Transverse colon (tissue), 4 donors: Measurements from ENCODE around the gene VSNL1. TPM values are rescaled to one million over a fixed set of nuclear protein-coding genes. Genes with fewer than 3 reads are reported as not detected.

Source experiments
- DNase-seq: peaks from one replicate; pipeline ENCODE4 v3.0.0-alpha.2; 2019
- H3K27ac ChIP-seq, 4 donors: fragments of 200-600 bp; sonication (generic); 2 replicates each; pipeline ENCODE4 v1.5.1; 2016 to 2018; ENCODE audit warnings: inconsistent platforms in 4 of 4
- H3K27me3 ChIP-seq: fragments of 200-600 bp; sonication (generic); 2 replicates; pipeline ENCODE4 v1.5.1; 2017; ENCODE audit warnings: inconsistent platforms
- H3K36me3 ChIP-seq, 4 donors: fragments of 200-600 bp; sonication (generic); 2 replicates each; pipeline ENCODE4 v1.5.1; 2017 to 2019; ENCODE audit warnings: inconsistent platforms in 4 of 4
- H3K4me1 ChIP-seq, 4 donors: fragments of 200-600 bp; sonication (generic); 2 replicates each; pipeline ENCODE4 v1.5.1; 2017 to 2020; ENCODE audit warnings: inconsistent platforms in 4 of 4
- H3K4me3 ChIP-seq, 4 donors: fragments of 200-600 bp; sonication (generic); 1 replicate in 1 of 4; 2 replicates in 3 of 4; pipeline versions ENCODE4 v1.5.1 to v1.6.1; 2017 to 2019; ENCODE audit warnings: inconsistent platforms in 4 of 4
- H3K9me3 ChIP-seq, 2 donors: fragments of 200-600 bp; sonication (generic); 2 replicates each; pipeline ENCODE4 v1.5.1; 2017 to 2019; ENCODE audit warnings: inconsistent platforms in 2 of 2
- EP300 ChIP-seq: sonication (generic); formaldehyde crosslinking; IDR thresholded peaks from one replicate; pipeline ENCODE4 v1.6.1; 2017; ENCODE audit warnings: antibody characterized with exemption, low read depth
- POLR2A ChIP-seq: fragments of 450-650 bp; IDR thresholded peaks from one replicate; pipeline ENCODE4 v1.6.1; 2016; ENCODE audit warnings: antibody characterized with exemption, mild to moderate bottlenecking, moderate library complexity
- POLR2AphosphoS5 ChIP-seq, 3 donors: sonication (generic); formaldehyde crosslinking; IDR thresholded peaks; one replicate each; pipeline ENCODE4 v1.6.1; 2016; ENCODE audit warnings: antibody characterized with exemption in 3 of 3
- WGBS, 2 donors: methylation state at CpG; one replicate each; pipeline ENCODE4 v1.1.5; 2018; ENCODE audit warnings: low coverage in 1 of 2; 5-methylcytosine and 5-hydroxymethylcytosine counted together
- in situ Hi-C, 4 donors: fragments of 200-750 bp; cut with MboI; loops; one replicate each; pipeline versions ENCODE4 v1.15.0 to v1.15.1; 2017; ENCODE audit warnings: low sequenced_read_pairs in 3 of 4, low pct_ligation_motif_present in 1 of 4, low pct_unique_long_range_greater_than_20kb in 1 of 4
- intact Hi-C: fragments of 100-400 bp; cut with DNase I; formaldehyde crosslinking; loops from one replicate; pipeline ENCODE4 v1.15.1; 2023; ENCODE audit warnings: low total_unique reads
- total RNA-seq, 4 donors: library from RNA; depleted of rRNA; stranded (reverse); fragments of >200 nt; gene quantifications; one replicate each; pipeline ENCODE4 v1.1.0, GENCODE V29; 2016
- TF ChIP-seq, protein P1 (sequence below), 5 experiments: fragments of 200-600 bp in 3 of 5; fragments of 450-650 bp in 2 of 5; sonication (generic) in 3 of 5; IDR thresholded peaks; 1 replicate in 2 of 5; 2 replicates in 3 of 5; pipeline ENCODE4 v1.5.1; 2016 to 2017; ENCODE audit warnings: antibody characterized with exemption in 5 of 5, inconsistent platforms in 3 of 5, mild to moderate bottlenecking in 2 of 5, moderate library complexity in 1 of 5

VSNL1 gene
- total RNA-seq, 4 donors from 2014 or later: 0.96 to 1.1 TPM; not detected in 2

DNA sequence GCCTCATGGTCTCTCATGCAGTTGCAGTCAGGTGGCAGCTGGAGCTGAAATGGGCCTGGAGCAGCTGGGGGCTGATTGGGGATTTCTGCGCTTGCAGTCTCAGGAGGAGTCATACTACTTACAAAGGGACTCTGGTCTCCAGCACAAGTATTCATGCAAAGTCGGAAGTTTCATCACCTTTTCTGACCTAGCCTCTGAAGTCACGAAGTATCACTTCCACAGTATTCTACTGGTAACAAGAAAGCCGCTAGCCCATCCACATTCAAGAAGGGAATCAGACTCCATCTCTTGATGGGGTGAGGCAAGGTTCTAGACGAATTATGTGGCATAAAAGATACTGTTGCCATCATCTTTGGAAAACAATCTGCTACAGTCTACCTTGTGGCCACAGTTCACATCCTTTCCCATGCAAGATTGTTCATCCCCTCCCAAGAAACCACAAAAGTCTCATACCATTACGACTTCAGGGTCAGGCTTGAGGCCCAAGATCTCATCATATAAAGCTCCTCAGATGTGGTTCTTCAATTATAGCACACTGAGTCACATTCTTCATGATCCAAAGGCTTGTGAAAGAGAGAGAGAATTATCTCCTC is 117.9 kb downstream of the VSNL1 start:
- no peaks in the 10 kb centered on the region for H3K27me3 ChIP-seq
- WGBS, 2 donors: 79 to 83% methylated on average over 2 to 6 of the region's 6 CpGs
- no peak for DNase-seq
- in situ Hi-C loops (loop anchor here in 2 of 4 donors (25.0 kb wide), 2 partner anchors 196 to 896 kb away; no protein-coding TSS in a partner anchor), intact Hi-C loops (loop anchor here (5.0 kb wide), 1 partner anchor 604 kb away; no protein-coding TSS in a partner anchor)
- TF ChIP-seq, protein P1, sequence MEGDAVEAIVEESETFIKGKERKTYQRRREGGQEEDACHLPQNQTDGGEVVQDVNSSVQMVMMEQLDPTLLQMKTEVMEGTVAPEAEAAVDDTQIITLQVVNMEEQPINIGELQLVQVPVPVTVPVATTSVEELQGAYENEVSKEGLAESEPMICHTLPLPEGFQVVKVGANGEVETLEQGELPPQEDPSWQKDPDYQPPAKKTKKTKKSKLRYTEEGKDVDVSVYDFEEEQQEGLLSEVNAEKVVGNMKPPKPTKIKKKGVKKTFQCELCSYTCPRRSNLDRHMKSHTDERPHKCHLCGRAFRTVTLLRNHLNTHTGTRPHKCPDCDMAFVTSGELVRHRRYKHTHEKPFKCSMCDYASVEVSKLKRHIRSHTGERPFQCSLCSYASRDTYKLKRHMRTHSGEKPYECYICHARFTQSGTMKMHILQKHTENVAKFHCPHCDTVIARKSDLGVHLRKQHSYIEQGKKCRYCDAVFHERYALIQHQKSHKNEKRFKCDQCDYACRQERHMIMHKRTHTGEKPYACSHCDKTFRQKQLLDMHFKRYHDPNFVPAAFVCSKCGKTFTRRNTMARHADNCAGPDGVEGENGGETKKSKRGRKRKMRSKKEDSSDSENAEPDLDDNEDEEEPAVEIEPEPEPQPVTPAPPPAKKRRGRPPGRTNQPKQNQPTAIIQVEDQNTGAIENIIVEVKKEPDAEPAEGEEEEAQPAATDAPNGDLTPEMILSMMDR (IDR thresholded peaks at IDR 0.05): no peak
- TF ChIP-seq POLR2AphosphoS5 (IDR thresholded peaks at IDR 0.05): no peak
- TF ChIP-seq POLR2A: no peak
- TF ChIP-seq EP300: no peak
- H3K27ac ChIP-seq: no peak overlapping the region
- H3K9me3 ChIP-seq: no peaks in the 10 kb centered on the region
- H3K36me3 ChIP-seq: no peaks in the 10 kb centered on the region
- no peaks in the 10 kb centered on the region for H3K4me1 ChIP-seq
- no peak overlapping the region for H3K4me3 ChIP-seq

DNA sequence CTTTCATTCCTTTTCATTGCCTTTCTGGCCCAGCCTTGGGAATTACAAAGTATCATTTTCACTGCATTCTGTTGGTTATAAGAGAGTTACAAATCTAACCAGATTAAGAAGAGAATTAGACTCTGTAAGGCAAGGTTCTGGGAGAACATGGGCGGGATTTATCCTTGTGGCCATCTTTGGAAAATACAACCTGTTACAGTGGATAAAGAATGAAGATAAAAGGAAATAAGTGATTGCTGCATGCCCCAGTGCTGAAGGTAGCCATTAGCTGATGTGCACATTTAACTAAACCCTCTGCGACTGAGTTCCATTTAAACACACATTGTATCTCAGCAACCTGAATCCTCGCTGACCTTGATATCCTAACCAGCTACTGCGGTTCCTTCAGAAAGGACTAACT is 119.7 kb downstream of the VSNL1 start:
- WGBS, 2 donors: 97 to 100% methylated on average over 3 to 4 of the region's 4 CpGs
- Histone ChIP-seq H3K27ac (no peak overlapping the region), H3K4me1 (no peaks in the 10 kb centered on the region), H3K27me3 (no peaks in the 10 kb centered on the region), H3K36me3 (peaks cover 0 to 10% (median 5%) of the 10 kb centered on the region in 4 donors), H3K4me3 (no peak overlapping the region), H3K9me3 (no peaks in the 10 kb centered on the region)
- intact Hi-C loops (no loop called here), in situ Hi-C loops (loop anchor here in 2 of 4 donors (25.0 kb wide), 2 partner anchors 198 to 898 kb away; no protein-coding TSS in a partner anchor)
- DNase-seq: no peak
- TF ChIP-seq, protein P1 (IDR thresholded peaks at IDR 0.05): no peak
- TF ChIP-seq EP300 (no peak), POLR2AphosphoS5 (IDR thresholded peaks at IDR 0.05) (no peak)

DNA sequence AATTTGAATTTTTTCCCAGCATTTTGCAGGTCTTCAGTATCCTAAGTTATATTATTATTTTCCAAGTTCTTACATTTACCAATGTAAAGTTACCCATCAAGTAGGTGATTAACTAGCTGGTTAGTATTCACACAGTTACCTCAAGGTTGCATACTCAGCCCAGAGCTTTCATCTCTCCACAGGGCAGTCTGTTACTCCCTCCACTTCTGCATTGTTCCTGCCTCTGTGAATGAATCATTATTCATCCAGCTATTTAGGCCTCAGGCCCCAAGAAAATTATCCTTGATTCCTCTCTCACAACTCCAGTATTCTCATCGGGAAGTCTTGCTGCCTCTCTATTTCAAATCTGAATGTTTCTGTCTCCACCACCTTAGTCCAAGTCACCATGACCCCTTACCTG is 121.0 kb downstream of the VSNL1 start:
- Histone ChIP-seq H3K9me3 (no peaks in the 10 kb centered on the region), H3K4me3 (no peak overlapping the region), H3K27me3 (no peaks in the 10 kb centered on the region), H3K27ac (no peak overlapping the region), H3K36me3 (peaks cover 0 to 23% (median 10%) of the 10 kb centered on the region in 4 donors), H3K4me1 (no peaks in the 10 kb centered on the region)
- TF ChIP-seq, protein P1 (IDR thresholded peaks at IDR 0.05): no peak
- TF ChIP-seq POLR2A (no peak), POLR2AphosphoS5 (IDR thresholded peaks at IDR 0.05) (no peak), EP300 (no peak)
- 91 to 100% methylated on average over 1 of the region's 1 CpG for WGBS, 2 donors
- intact Hi-C loops (no loop called here), in situ Hi-C loops (loop anchor here in 2 of 4 donors (25.0 kb wide), 2 partner anchors 199 to 899 kb away; no protein-coding TSS in a partner anchor)
- DNase-seq: no peak

DNA sequence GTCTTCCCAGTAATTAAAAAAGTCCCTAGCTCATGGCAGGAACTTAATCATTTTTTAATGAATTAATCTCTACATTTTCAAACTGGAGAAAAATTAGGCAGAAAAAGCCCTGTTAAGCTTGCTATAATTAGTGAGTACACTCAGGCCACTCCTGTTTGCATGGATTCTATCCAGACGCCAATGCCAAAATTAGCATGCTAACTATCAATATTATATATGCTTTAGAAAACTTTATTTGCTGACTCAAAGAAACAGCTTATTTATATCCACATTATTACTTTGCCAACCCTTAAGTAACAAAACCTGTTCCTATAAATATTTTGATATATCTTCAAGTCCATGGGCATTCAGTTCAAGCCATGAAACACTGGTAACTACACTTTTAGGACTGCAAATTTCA is 122.2 kb downstream of the VSNL1 start:
- in situ Hi-C loops: loop anchor here in 2 of 4 donors (25.0 kb wide), 2 partner anchors 200 to 900 kb away; no protein-coding TSS in a partner anchor
- Histone ChIP-seq H3K27ac (no peak overlapping the region), H3K36me3 (peaks cover 0 to 23% (median 10%) of the 10 kb centered on the region in 4 donors), H3K4me1 (no peaks in the 10 kb centered on the region), H3K27me3 (no peaks in the 10 kb centered on the region), H3K9me3 (no peaks in the 10 kb centered on the region), H3K4me3 (no peak overlapping the region)
- intact Hi-C loops: no loop called here
- DNase-seq: no peak
- WGBS, 2 donors: 88 to 89% methylated on average over 1 of the region's 1 CpG
- TF ChIP-seq EP300: no peak
- no peak for TF ChIP-seq POLR2A
- TF ChIP-seq, protein P1 (IDR thresholded peaks at IDR 0.05): no peak
- no peak for TF ChIP-seq POLR2AphosphoS5 (IDR thresholded peaks at IDR 0.05)
